ENCODE results near the gene RPP14. TPM values are rescaled to one million over a fixed set of nuclear protein-coding genes. Genes with fewer than 3 reads are reported as not detected.

The RPP14 gene
- total and polyA plus RNA-seq, 2 donors (not counting 1 experiment from before 2014, with no cell fraction given), result 10.6 to 17.1 TPM

- Histone ChIP-seq H3K9ac (ENCODE audit: insufficient read depth, low read length) (no peak overlapping the region), H3K27me3 (ENCODE audit: control insufficient read depth, insufficient read depth, low read length) (no peaks in the 10 kb centered on the region), H3K4me1 (ENCODE audit: control insufficient read depth, extremely low read depth, insufficient read depth, low read length) (peaks cover 4% of the 10 kb centered on the region), H2AFZ (ENCODE audit: low read length) (no peak overlapping the region), H3K4me3 (replicated peaks in 1 of 4; ENCODE audit: control extremely low read depth in 1 of 4, insufficient read depth in 1 of 4, low read depth in 3 of 4, low read length in 4 of 4) (no peak overlapping the region), H4K20me1 (ENCODE audit: control insufficient read depth, extremely low read depth, insufficient read depth, low read length) (no peaks in the 10 kb centered on the region), H3K9me3 (ENCODE audit: control insufficient read depth, insufficient read depth, low read depth, low read length) (no peaks in the 10 kb centered on the region), H3K27ac (ENCODE audit: insufficient read depth, low read length) (no peak overlapping the region), H3K4me2 (ENCODE audit: extremely low read depth, insufficient read depth, low read length) (no peak overlapping the region), H3K36me3 (ENCODE audit: control insufficient read depth, insufficient read depth, low read length) (no peaks in the 10 kb centered on the region), H3K79me2 (ENCODE audit: control insufficient read depth, insufficient read depth, low read length) (peaks cover 7% of the 10 kb centered on the region)
- no peak for DNase-seq (ENCODE audit: low read depth in 2 of 2)
- no peak for TF ChIP-seq EZH2 (IDR thresholded peaks at IDR 0.05; ENCODE audit: low read length, missing control alignments)
- no peak for TF ChIP-seq CTCF (conservative IDR thresholded peaks at IDR 0.05 in 1 of 2, IDR thresholded peaks at IDR 0.05 in 1 of 2; ENCODE audit: low read depth in 1 of 2, low read length in 2 of 2)
Observed at GRCh38 chr3:58349792-58350626, 44.0 kb downstream of the RPP14 start.

GRCh38 chr3:58350627-58351013 lies 44.6 kb downstream of the RPP14 start:
- TF ChIP-seq CTCF (conservative IDR thresholded peaks at IDR 0.05 in 1 of 2, IDR thresholded peaks at IDR 0.05 in 1 of 2; ENCODE audit: low read depth in 1 of 2, low read length in 2 of 2) (no peak), EZH2 (IDR thresholded peaks at IDR 0.05; ENCODE audit: low read length, missing control alignments) (no peak)
- H4K20me1 ChIP-seq (ENCODE audit: control insufficient read depth, extremely low read depth, insufficient read depth, low read length), result no peaks in the 10 kb centered on the region
- H3K9me3 ChIP-seq (ENCODE audit: control insufficient read depth, insufficient read depth, low read depth, low read length), result no peaks in the 10 kb centered on the region
- H3K4me2 ChIP-seq (ENCODE audit: extremely low read depth, insufficient read depth, low read length), result no peak overlapping the region
- no peak overlapping the region for H3K9ac ChIP-seq (ENCODE audit: insufficient read depth, low read length)
- DNase-seq (ENCODE audit: low read depth in 2 of 2), result peak; percentile 45 to 51
- H3K79me2 ChIP-seq (ENCODE audit: control insufficient read depth, insufficient read depth, low read length), result peaks cover 7% of the 10 kb centered on the region
- H2AFZ ChIP-seq (ENCODE audit: low read length), result no peak overlapping the region
- H3K4me1 ChIP-seq (ENCODE audit: control insufficient read depth, extremely low read depth, insufficient read depth, low read length), result peaks cover 4% of the 10 kb centered on the region
- no peaks in the 10 kb centered on the region for H3K36me3 ChIP-seq (ENCODE audit: control insufficient read depth, insufficient read depth, low read length)
- H3K27ac ChIP-seq (ENCODE audit: insufficient read depth, low read length), result no peak overlapping the region
- no peak overlapping the region for H3K4me3 ChIP-seq (replicated peaks in 1 of 4; ENCODE audit: control extremely low read depth in 1 of 4, insufficient read depth in 1 of 4, low read depth in 3 of 4, low read length in 4 of 4)
- H3K27me3 ChIP-seq (ENCODE audit: control insufficient read depth, insufficient read depth, low read length), result no peaks in the 10 kb centered on the region

GRCh38 chr3:58351920-58352319 lies 45.9 kb downstream of the RPP14 start:
- peaks cover 7% of the 10 kb centered on the region for H3K79me2 ChIP-seq (ENCODE audit: control insufficient read depth, insufficient read depth, low read length)
- H2AFZ ChIP-seq (ENCODE audit: low read length), result no peak overlapping the region
- DNase-seq (ENCODE audit: low read depth in 2 of 2), result no peak
- H3K36me3 ChIP-seq (ENCODE audit: control insufficient read depth, insufficient read depth, low read length), result no peaks in the 10 kb centered on the region
- H3K27me3 ChIP-seq (ENCODE audit: control insufficient read depth, insufficient read depth, low read length), result no peaks in the 10 kb centered on the region
- H3K9me3 ChIP-seq (ENCODE audit: control insufficient read depth, insufficient read depth, low read depth, low read length), result no peaks in the 10 kb centered on the region
- peaks cover 4% of the 10 kb centered on the region for H3K4me1 ChIP-seq (ENCODE audit: control insufficient read depth, extremely low read depth, insufficient read depth, low read length)
- no peaks in the 10 kb centered on the region for H4K20me1 ChIP-seq (ENCODE audit: control insufficient read depth, extremely low read depth, insufficient read depth, low read length)
- no peak overlapping the region for H3K4me3 ChIP-seq (replicated peaks in 1 of 4; ENCODE audit: control extremely low read depth in 1 of 4, insufficient read depth in 1 of 4, low read depth in 3 of 4, low read length in 4 of 4)
- no peak for TF ChIP-seq EZH2 (IDR thresholded peaks at IDR 0.05; ENCODE audit: low read length, missing control alignments)
- TF ChIP-seq CTCF (conservative IDR thresholded peaks at IDR 0.05 in 1 of 2, IDR thresholded peaks at IDR 0.05 in 1 of 2; ENCODE audit: low read depth in 1 of 2, low read length in 2 of 2), result no peak
- H3K27ac ChIP-seq (ENCODE audit: insufficient read depth, low read length), result no peak overlapping the region
- no peak overlapping the region for H3K4me2 ChIP-seq (ENCODE audit: extremely low read depth, insufficient read depth, low read length)
- no peak overlapping the region for H3K9ac ChIP-seq (ENCODE audit: insufficient read depth, low read length)

Measured in fibroblast of lung (primary cell).